ENCODE measurements around the gene OR10A3. TPM values are rescaled to one million over a fixed set of nuclear protein-coding genes. Genes with fewer than 3 reads are reported as not detected.
"Not testable (repeated sequence)": the region's sequence is repeated elsewhere in the genome, so short reads cannot be mapped to it uniquely, and the experiment has no call there.

OR10A3 gene
- total RNA-seq (2014; rRNA removed; shearing (Covaris generic)), result not detected in 2 replicates
- polyA plus RNA-seq (2015; cell fraction: cytosol; rRNA removed), result not detected in 2 replicates
- 0.18 TPM in 1 of 2 replicates, not detected in the other for polyA plus RNA-seq (2015; cell fraction: nucleus; rRNA removed)

GRCh38 chr11:7941608-7942007, at the start of gene OR10A3:
TSS of gene OR10A3 (minus strand) at chr11:7941708. CDS start at chr11:7939520, 2,188 bp downstream.
- no peak for DNase-seq (ENCODE audit: low read depth)

GRCh38 chr11:7987560-7987883, 46.0 kb upstream of the OR10A3 start:
- DNase-seq (ENCODE audit: low read depth), result not testable (repeated sequence)

GRCh38 chr11:7986768-7987559, 45.5 kb upstream of the OR10A3 start, which contains the start of gene EIF3F:
TSS of gene EIF3F (plus strand) at chr11:7987337. CDS start at chr11:7987353, 16 bp downstream.
- DNase-seq (ENCODE audit: low read depth), result peak; percentile 98

GRCh38 chr11:7983832-7984590, 42.5 kb upstream of the OR10A3 start:
- no peak for DNase-seq (ENCODE audit: low read depth)

- DNase-seq (ENCODE audit: low read depth), result no peak
These were observed 41.1 kb upstream of the OR10A3 start for GRCh38 chr11:7982582-7983119.

- DNase-seq (ENCODE audit: low read depth), result no peak
These were observed 40.2 kb upstream of the OR10A3 start for GRCh38 chr11:7981619-7982157.

- peak; percentile 68 for DNase-seq (ENCODE audit: low read depth)
These were observed 35.9 kb upstream of the OR10A3 start for GRCh38 chr11:7977232-7977917.

GRCh38 chr11:7974668-7975067, 33.2 kb upstream of the OR10A3 start:
- DNase-seq (ENCODE audit: low read depth), result no peak

- no peak for DNase-seq (ENCODE audit: low read depth)
These were observed 31.5 kb upstream of the OR10A3 start for GRCh38 chr11:7973011-7973410.

GRCh38 chr11:7971846-7972245, 30.3 kb upstream of the OR10A3 start:
- DNase-seq (ENCODE audit: low read depth), result no peak

GRCh38 chr11:7969756-7970646, 28.5 kb upstream of the OR10A3 start:
- DNase-seq (ENCODE audit: low read depth), result no peak

GRCh38 chr11:7968686-7969085, 27.2 kb upstream of the OR10A3 start:
- DNase-seq (ENCODE audit: low read depth), result no peak

- no peak for DNase-seq (ENCODE audit: low read depth)
These were observed 26.3 kb upstream of the OR10A3 start for GRCh38 chr11:7967826-7968225.

GRCh38 chr11:7967097-7967496, 25.6 kb upstream of the OR10A3 start:
- peak; percentile 13 for DNase-seq (ENCODE audit: low read depth)

- DNase-seq (ENCODE audit: low read depth), result peak; percentile 26
These were observed 23.9 kb upstream of the OR10A3 start, which contains the start of gene NLRP10 for GRCh38 chr11:7965386-7965785. TSS of gene NLRP10 (minus strand) at chr11:7965447. CDS start at chr11:7963495, 1,952 bp downstream.

GRCh38 chr11:7964873-7965272, 23.4 kb upstream of the OR10A3 start:
- DNase-seq (ENCODE audit: low read depth), result peak; percentile 40

GRCh38 chr11:7964261-7964660, 22.8 kb upstream of the OR10A3 start:
- DNase-seq (ENCODE audit: low read depth), result no peak

GRCh38 chr11:7955191-7955590, 13.7 kb upstream of the OR10A3 start:
- DNase-seq (ENCODE audit: low read depth), result no peak

GRCh38 chr11:7949934-7950333, 8.4 kb upstream of the OR10A3 start:
- DNase-seq (ENCODE audit: low read depth), result no peak

- DNase-seq (ENCODE audit: low read depth), result no peak
These were observed 2.6 kb upstream of the OR10A3 start for GRCh38 chr11:7944123-7944522.
